Activated gamma-delta T cell treated with Interleukin-2 at 50 U/mL for 16 hours (primary cell): Measurements from ENCODE around the gene PACSIN3.
"Not testable (repeated sequence)": the region's sequence is repeated elsewhere in the genome, so short reads cannot be mapped to it uniquely, and the experiment has no call there.

Experiments
- DNase-seq: peaks from one replicate; pipeline ENCODE4 v3.0.0-alpha.2; 2020

Gene PACSIN3

GRCh38 chr11:47191137-47191536 is 4.9 kb upstream of the PACSIN3 start:
- not testable (repeated sequence) for DNase-seq

GRCh38 chr11:47189100-47189834 is 3.0 kb upstream of the PACSIN3 start:
- DNase-seq: no peak

- no peak for DNase-seq
Observed at GRCh38 chr11:47188259-47188658, 2.0 kb upstream of the PACSIN3 start.

GRCh38 chr11:47187723-47188122 is 1.5 kb upstream of the PACSIN3 start:
- no peak for DNase-seq

GRCh38 chr11:47186700-47187695 is 764 bp upstream of the PACSIN3 start:
- no peak for DNase-seq

GRCh38 chr11:47185305-47186075 is 744 bp downstream of the PACSIN3 start:
- no peak for DNase-seq

- no peak for DNase-seq
Observed at GRCh38 chr11:47184711-47185304, 1.4 kb downstream of the PACSIN3 start.

- DNase-seq: no peak
Observed at GRCh38 chr11:47183969-47184368, 2.3 kb downstream of the PACSIN3 start.

- DNase-seq: no peak
Observed at GRCh38 chr11:47183031-47183856, 3.0 kb downstream of the PACSIN3 start.

GRCh38 chr11:47182380-47182779 is 3.9 kb downstream of the PACSIN3 start:
- no peak for DNase-seq

GRCh38 chr11:47181271-47181670 is 5.0 kb downstream of the PACSIN3 start:
- no peak for DNase-seq

GRCh38 chr11:47180006-47180787 is 6.0 kb downstream of the PACSIN3 start:
- no peak for DNase-seq

GRCh38 chr11:47179655-47179991 is 6.6 kb downstream of the PACSIN3 start:
- peak; percentile 22 for DNase-seq

- no peak for DNase-seq
Observed at GRCh38 chr11:47178737-47179654, 7.2 kb downstream of the PACSIN3 start.

GRCh38 chr11:47178316-47178715 is 7.9 kb downstream of the PACSIN3 start:
- no peak for DNase-seq

- no peak for DNase-seq
Observed at GRCh38 chr11:47177846-47178245, 8.4 kb downstream of the PACSIN3 start.

- DNase-seq: peak; percentile 75
Observed at GRCh38 chr11:47177229-47177845, 8.9 kb downstream of the PACSIN3 start.

- peak; percentile 96 for DNase-seq
Observed at GRCh38 chr11:47176328-47177228, 9.7 kb downstream of the PACSIN3 start, which contains the start of gene ARFGAP2. Gene ARFGAP2, minus strand, starts transcription at chr11:47176879. Its CDS starts 26 bp downstream, at chr11:47176853.
